DOHH2 (cell line): ENCODE data around the gene FN3KRP.

Source experiments
- H3F3A ChIP-seq: fragments of 200-600 bp; sonication (generic), shearing (Covaris generic); 2 replicates; pipeline ENCODE4 v1.6.0; 2016; ENCODE audit warnings: antibody characterized with exemption, mild to moderate bottlenecking; ENCODE audit not compliant: control insufficient read depth, insufficient read depth
- H3K27ac ChIP-seq: fragments of 200-600 bp; sonication (generic); 2 replicates; pipeline ENCODE4 v1.5.1; 2014; ENCODE audit warnings: low read depth, mild to moderate bottlenecking, low read length, moderate library complexity
- H3K27me3 ChIP-seq: fragments of 200-600 bp; sonication (generic); 2 replicates; pipeline ENCODE4 v1.6.1; 2014; ENCODE audit warnings: mild to moderate bottlenecking, low read length, mixed read lengths; ENCODE audit not compliant: control insufficient read depth
- H3K36me3 ChIP-seq: fragments of 200-600 bp; sonication (generic); 2 replicates; pipeline ENCODE4 v1.6.1; 2014; ENCODE audit warnings: mild to moderate bottlenecking, low read length, moderate library complexity, mixed read lengths; ENCODE audit not compliant: control insufficient read depth
- H3K4me1 ChIP-seq: fragments of 200-600 bp; sonication (generic); 2 replicates; pipeline ENCODE4 v1.6.1; 2014; ENCODE audit warnings: mild to moderate bottlenecking, low read length, mixed read lengths; ENCODE audit not compliant: control insufficient read depth
- H3K4me2 ChIP-seq: fragments of 200-600 bp; sonication (generic); 2 replicates; pipeline ENCODE4 v1.6.0; 2014; ENCODE audit warnings: mild to moderate bottlenecking, low read length, moderate library complexity
- H3K4me3 ChIP-seq: fragments of 200-600 bp; sonication (generic); 2 replicates; pipeline ENCODE4 v1.5.1; 2014; ENCODE audit warnings: mild to moderate bottlenecking, low read length, mixed read lengths
- H3K79me2 ChIP-seq: fragments of 200-600 bp; sonication (generic); 2 replicates; pipeline ENCODE4 v1.6.1; 2014; ENCODE audit warnings: mild to moderate bottlenecking, low read length, mixed read lengths; ENCODE audit not compliant: control insufficient read depth
- H3K9me2 ChIP-seq: fragments of 200-600 bp; sonication (generic); replicated peaks from 2 replicates; pipeline ENCODE4 v1.6.1; 2014; ENCODE audit warnings: mild to moderate bottlenecking, low read length, mixed read lengths; ENCODE audit not compliant: control insufficient read depth
- H3K9me3 ChIP-seq: fragments of 200-600 bp; sonication (generic); 2 replicates; pipeline ENCODE4 v1.6.1; 2014; ENCODE audit warnings: antibody characterized with exemption, low read length, mixed read lengths; ENCODE audit not compliant: control insufficient read depth, insufficient read depth
- H4K20me1 ChIP-seq: fragments of 200-600 bp; sonication (generic); 2 replicates; pipeline ENCODE4 v1.6.0; 2014; ENCODE audit warnings: low read depth, mild to moderate bottlenecking, antibody characterized with exemption, low read length, moderate library complexity; ENCODE audit not compliant: control insufficient read depth, insufficient read depth
- EZH2phosphoT487 ChIP-seq: fragments of 200-600 bp; sonication (generic); IDR thresholded peaks from 2 replicates; pipeline ENCODE4 v1.6.1; 2017; ENCODE audit warnings: borderline replicate concordance, mild to moderate bottlenecking, antibody characterized with exemption, low read length, moderate library complexity, mixed read lengths
- TF ChIP-seq, protein P1 (sequence below): fragments of 200-600 bp; sonication (generic); IDR thresholded peaks from one replicate; pipeline ENCODE4 v1.5.1; 2014; ENCODE audit warnings: antibody characterized with exemption, mild to moderate bottlenecking, low read depth, low read length; ENCODE audit not compliant: poor library complexity, severe bottlenecking

The FN3KRP gene

DNA sequence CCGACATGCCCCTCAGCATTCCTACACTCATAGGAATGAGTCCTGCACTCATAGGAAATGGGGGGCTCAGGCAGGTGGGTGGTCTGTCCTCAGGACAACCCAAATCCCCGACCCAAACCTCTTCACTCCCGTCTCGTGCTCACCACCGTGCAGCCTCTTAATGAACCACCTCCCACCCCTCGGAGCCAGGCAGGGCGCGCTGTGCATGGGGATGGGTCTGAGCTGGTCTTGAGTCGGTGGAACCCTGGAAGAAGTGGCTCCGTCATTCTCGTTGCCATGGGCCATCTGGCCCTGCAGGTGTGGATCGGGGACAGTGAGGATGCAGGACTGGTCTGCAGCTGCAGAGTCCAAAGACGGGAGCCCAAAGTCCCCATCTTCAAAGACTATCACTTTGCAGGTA lies 11.6 kb upstream of the FN3KRP start:
- Histone ChIP-seq H3F3A (no peaks in the 10 kb centered on the region), H3K79me2 (no peaks in the 10 kb centered on the region), H3K27me3 (peaks cover 7% of the 10 kb centered on the region), H3K4me1 (0 out of 2 replicates have a peak, but pooled peaks cover 5% of the 10 kb centered on the region), H3K4me2 (no peak overlapping the region), H3K4me3 (no peak overlapping the region), H4K20me1 (no peaks in the 10 kb centered on the region), H3K9me3 (no peaks in the 10 kb centered on the region), H3K9me2 (no peaks in the 10 kb centered on the region), H3K27ac (no peak overlapping the region), H3K36me3 (no peaks in the 10 kb centered on the region)
- TF ChIP-seq EZH2phosphoT487 = no peak
- TF ChIP-seq, protein P1, sequence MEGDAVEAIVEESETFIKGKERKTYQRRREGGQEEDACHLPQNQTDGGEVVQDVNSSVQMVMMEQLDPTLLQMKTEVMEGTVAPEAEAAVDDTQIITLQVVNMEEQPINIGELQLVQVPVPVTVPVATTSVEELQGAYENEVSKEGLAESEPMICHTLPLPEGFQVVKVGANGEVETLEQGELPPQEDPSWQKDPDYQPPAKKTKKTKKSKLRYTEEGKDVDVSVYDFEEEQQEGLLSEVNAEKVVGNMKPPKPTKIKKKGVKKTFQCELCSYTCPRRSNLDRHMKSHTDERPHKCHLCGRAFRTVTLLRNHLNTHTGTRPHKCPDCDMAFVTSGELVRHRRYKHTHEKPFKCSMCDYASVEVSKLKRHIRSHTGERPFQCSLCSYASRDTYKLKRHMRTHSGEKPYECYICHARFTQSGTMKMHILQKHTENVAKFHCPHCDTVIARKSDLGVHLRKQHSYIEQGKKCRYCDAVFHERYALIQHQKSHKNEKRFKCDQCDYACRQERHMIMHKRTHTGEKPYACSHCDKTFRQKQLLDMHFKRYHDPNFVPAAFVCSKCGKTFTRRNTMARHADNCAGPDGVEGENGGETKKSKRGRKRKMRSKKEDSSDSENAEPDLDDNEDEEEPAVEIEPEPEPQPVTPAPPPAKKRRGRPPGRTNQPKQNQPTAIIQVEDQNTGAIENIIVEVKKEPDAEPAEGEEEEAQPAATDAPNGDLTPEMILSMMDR = no peak

DNA sequence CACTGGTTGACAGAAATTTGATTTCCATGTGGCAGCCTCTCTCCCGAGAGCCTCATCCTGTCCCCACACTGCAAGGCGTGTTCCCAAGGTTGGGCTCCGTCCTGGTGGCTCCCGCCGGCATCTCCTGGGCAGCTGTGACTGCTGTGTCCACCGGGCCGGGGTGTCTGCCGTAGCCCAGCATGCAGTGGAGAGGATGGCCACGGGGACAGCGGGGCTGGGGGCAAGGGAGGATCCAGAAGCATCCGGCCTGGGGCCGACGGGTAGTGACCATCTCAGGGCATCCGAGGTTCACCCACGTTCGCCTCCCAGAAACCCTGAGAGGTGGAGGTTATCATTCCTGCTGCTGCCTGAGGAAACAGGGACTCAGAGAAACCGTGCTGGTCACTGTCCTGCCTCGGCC lies 10.8 kb upstream of the FN3KRP start:
- Histone ChIP-seq H3K4me3 (no peak overlapping the region), H3K9me3 (no peaks in the 10 kb centered on the region), H3K4me1 (0 out of 2 replicates have a peak, but pooled peaks cover 5% of the 10 kb centered on the region), H3K4me2 (no peak overlapping the region), H3K27me3 (peaks cover 7% of the 10 kb centered on the region), H3K79me2 (no peaks in the 10 kb centered on the region), H3K9me2 (no peaks in the 10 kb centered on the region), H3K36me3 (no peaks in the 10 kb centered on the region), H3K27ac (no peak overlapping the region), H4K20me1 (no peaks in the 10 kb centered on the region), H3F3A (no peaks in the 10 kb centered on the region)
- TF ChIP-seq, protein P1 = no peak
- no peak for TF ChIP-seq EZH2phosphoT487

DNA sequence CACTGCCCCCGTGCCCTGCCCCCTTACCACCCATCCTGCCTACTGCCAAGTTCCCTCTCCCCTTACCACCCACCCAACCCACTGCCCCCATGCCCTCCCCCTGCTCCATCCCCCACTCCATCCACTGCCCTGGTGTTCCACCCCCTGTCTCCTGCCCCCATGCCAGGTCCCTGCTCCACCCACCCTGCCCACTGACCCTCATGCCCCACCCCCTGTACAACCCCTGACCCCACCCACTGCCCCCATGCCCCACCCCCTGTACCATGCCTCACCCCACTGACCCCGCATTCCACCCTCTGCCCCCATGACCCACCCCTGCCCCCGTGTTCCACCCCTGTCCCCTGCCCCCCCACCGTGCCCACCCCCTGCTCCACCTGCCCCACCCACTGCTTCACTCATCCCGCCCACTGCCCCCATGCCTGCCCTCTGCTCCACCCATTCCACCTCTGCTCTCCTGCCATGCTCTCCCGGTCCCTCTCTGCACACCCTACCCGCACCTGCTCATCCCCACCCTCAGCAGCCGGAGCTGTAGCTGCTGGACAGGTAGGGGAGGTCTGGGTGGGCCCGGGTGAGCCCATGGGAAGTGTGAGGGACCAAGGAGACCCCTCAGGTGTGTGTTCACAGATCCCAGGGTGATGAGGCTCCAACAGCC lies 7.4 kb upstream of the FN3KRP start:
- TF ChIP-seq, protein P1 = no peak
- TF ChIP-seq EZH2phosphoT487 = no peak
- no peaks in the 10 kb centered on the region for H3K79me2 ChIP-seq
- no peak overlapping the region for H3K4me3 ChIP-seq
- no peaks in the 10 kb centered on the region for H3K36me3 ChIP-seq
- H3F3A ChIP-seq = no peaks in the 10 kb centered on the region
- H3K9me3 ChIP-seq = no peaks in the 10 kb centered on the region
- no peaks in the 10 kb centered on the region for H3K9me2 ChIP-seq
- no peak overlapping the region for H3K27ac ChIP-seq
- 0 out of 2 replicates have a peak, but pooled peaks cover 5% of the 10 kb centered on the region for H3K4me1 ChIP-seq
- no peak overlapping the region for H3K4me2 ChIP-seq
- H3K27me3 ChIP-seq = peaks cover 7% of the 10 kb centered on the region
- no peaks in the 10 kb centered on the region for H4K20me1 ChIP-seq
